ENCODE results near the gene PKM.

Gene PKM

DNA sequence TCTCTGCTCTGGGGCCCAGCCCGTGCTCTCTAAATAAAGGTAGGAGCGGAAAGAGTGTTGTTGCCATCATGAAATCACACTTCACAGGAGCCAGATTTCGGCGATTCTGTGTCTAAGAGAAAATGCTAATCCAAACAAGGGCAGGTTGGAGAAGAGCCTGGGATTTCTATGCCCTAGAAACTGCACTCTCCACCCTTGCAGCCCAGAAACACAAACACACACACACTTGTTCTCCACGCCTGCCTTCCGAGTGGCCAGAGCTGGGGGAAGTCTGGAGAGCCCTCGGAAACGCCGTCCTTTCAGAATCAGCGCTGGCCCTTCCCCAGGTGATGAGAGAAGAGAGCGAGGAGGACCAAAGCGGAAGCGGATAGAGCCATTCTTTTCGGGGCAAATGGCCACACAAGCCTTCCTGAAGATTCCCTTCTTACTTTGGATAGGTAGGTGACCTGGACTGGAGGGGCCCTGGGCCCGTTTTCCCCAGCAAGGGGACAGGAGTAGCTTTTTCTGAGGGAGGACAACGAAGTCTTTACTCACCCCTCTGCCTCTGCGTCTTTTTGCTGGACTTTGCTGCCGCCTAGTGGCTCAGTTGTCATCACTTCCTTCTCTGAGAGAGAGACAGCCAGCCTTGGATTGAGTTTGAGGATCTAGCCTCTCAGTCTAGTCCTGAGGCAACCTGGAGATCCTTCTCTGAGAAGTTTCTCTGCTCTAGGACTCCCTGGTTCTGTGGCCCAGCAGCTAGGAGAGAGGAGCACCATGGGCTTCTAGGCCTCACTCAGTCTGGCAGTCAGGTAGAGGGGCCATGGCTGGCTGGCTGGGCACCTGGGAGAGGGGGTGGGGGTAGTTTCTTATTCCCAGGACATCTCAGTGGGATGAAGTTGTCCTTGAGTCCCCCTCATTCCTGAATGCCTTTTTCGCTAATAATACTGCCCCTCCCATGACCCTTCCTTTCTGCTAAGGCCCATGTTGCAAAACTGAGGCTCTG is 75.1 kb downstream of the PKM start:
- DNase-seq (ENCODE audit: low spot score), result peak; percentile 85

DNA sequence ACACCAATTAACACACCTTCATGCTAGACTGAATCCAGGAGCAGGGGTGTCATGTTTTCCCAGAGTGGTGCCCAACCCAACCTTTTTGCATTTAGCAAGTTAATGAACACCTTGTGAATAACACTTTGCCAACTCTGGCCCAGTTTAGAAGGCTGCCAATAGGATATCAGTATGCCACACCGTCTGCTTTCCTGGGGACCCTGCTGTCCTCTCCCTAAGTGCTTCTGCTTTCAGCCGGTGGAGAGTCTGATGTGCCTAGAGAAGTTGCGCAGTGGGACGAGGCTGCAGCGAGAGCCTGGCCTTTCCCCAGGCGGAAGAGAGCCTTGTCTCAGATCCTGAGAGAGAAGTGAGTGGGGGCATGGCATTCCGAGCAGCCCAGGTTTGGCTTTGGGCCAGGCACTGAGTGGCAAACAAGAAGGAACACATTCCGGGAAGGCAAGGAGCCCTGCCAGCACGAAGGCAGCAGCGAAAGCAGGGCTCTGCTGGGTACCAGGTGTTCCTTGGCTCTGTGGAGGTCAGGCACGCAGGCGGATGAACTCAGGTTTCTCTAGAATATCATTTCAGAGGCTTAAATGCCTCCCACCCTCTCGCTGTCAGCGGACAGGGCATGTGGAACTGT is 75.9 kb downstream of the PKM start:
- DNase-seq (ENCODE audit: low spot score), result no peak

DNA sequence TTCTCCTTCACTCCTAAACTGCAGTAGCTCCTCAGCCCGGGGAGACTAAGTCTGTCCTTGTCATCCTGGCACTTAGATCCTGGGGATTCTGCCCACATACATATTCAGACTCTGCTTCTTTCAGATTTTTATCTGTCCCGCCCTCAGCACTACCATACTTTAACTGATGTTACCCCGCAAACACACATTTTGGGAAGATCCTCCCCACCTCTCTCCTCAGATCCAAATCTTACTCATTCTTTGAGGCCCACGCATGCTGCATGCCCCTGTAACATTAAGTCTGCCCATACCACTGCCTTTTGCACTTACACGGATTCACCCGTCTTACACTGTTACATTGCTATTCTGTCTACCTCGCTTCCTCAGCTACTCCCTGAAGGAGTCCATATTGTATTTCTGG is 76.7 kb downstream of the PKM start:
- DNase-seq (ENCODE audit: low spot score), result no peak

DNA sequence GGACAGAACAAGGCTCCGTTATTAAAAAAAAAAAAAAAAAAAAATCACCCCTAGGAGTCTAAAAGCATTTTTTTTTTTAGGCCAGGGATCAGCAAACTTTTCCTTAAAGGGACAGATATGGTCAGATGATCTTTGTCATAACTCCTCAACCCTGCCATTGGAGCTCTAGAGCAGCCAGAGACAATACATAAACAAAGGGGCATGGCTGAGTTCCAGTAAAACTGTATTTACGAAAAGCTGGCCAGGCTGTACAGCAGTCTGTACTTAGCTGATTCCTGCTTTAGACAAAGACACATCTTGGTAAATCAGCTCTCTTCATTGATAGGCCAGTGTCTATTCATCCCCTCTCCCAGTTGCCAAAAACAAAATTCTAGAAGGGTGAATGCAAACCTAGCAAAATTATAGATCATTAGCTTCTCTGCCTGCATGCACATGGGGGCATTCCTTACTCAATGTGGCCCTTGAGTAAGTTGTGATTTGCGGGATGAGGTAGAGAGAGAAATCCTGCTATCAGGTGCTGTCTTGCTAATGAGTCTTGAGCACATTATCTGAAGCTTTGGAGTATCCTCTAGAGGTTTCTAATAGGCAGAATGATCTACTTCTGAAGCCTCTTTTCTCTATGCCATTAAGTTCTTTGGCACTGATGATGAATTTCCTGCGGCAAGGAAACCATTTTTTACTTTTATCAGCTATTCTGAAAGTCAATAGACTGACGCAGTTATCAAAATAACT is 77.6 kb downstream of the PKM start:
- no peak for DNase-seq (ENCODE audit: low spot score)
